PC-3 (cell line): ENCODE results near the gene SLC17A2. TPM values are rescaled to one million over a fixed set of nuclear protein-coding genes. Genes with fewer than 3 reads are reported as not detected.
A peak's percentile ranks its signal among the peaks of the same experiment; 100 is the strongest.

Source experiments
- ATAC-seq: fragments of 200-7000 bp; cut with Tn5 transposase; 2 replicates; pipeline ENCODE4 v1.9.1; 2020; ENCODE audit warnings: mild to moderate bottlenecking, moderate library complexity
- BruUV-seq: library from RNA; stranded (reverse); fragments of 400-500 nt; replicated peaks from 2 replicates; lab custom pipeline; 2021; lab: Mats Ljungman, UMichigan
- CTCF ChIA-PET: fragments of 300-600 bp; sonication (Branson Sonifier 250); formaldehyde crosslinking; loops from one replicate; lab custom pipeline; 2022; ENCODE audit warnings: antibody characterized with exemption; lab: Charles Lee
- POLR2A ChIA-PET: fragments of 300-600 bp; sonication (Branson Sonifier 250); formaldehyde crosslinking; loops from one replicate; lab custom pipeline; 2022; ENCODE audit warnings: antibody characterized with exemption; ENCODE audit not compliant: unreplicated experiment; lab: Charles Lee
- DNase-seq: peaks from one replicate; pipeline ENCODE4 v3.0.0-alpha.2; 2015
- H2AFZ ChIP-seq: fragments of 300-600 bp; sonication (generic); 2 replicates; pipeline ENCODE4 v1.6.0; 2016; ENCODE audit warnings: antibody characterized with exemption, low read length
- H3F3A ChIP-seq: fragments of 300-600 bp; sonication (generic); one replicate; pipeline ENCODE4 v1.6.0; 2017; ENCODE audit warnings: antibody characterized with exemption, low read length, control low read depth, mild to moderate bottlenecking; ENCODE audit not compliant: unreplicated experiment
- H3K27ac ChIP-seq: fragments of 300-600 bp; sonication (generic); 2 replicates; pipeline ENCODE4 v1.5.1; 2016; ENCODE audit warnings: mild to moderate bottlenecking, low read length
- H3K27me3 ChIP-seq: fragments of 300-600 bp; sonication (generic); 2 replicates; pipeline ENCODE4 v1.6.1; 2016; ENCODE audit warnings: low read length, mixed read lengths
- H3K36me3 ChIP-seq: fragments of 300-600 bp; sonication (generic); 2 replicates; pipeline ENCODE4 v1.6.1; 2016; ENCODE audit warnings: low read depth, mixed run types, low read length, mixed read lengths
- H3K4me1 ChIP-seq: fragments of 300-600 bp; sonication (generic); 2 replicates; pipeline ENCODE4 v1.5.1; 2016; ENCODE audit warnings: low read length; ENCODE audit not compliant: insufficient read depth
- H3K4me2 ChIP-seq: fragments of 300-600 bp; sonication (generic); 2 replicates; pipeline ENCODE4 v1.6.0; 2016; ENCODE audit warnings: low read length
- H3K4me3 ChIP-seq: fragments of 300-600 bp; sonication (generic); 2 replicates; pipeline ENCODE4 v1.5.1; 2016; ENCODE audit warnings: mild to moderate bottlenecking, low read length, mixed read lengths
- H3K79me2 ChIP-seq: fragments of 300-600 bp; sonication (generic); 2 replicates; pipeline ENCODE4 v1.6.1; 2017; ENCODE audit warnings: low read length, mixed read lengths
- H3K9ac ChIP-seq: fragments of 300-600 bp; sonication (generic); 2 replicates; pipeline ENCODE4 v1.6.0; 2016; ENCODE audit warnings: mild to moderate bottlenecking, low read length
- H3K9me2 ChIP-seq: fragments of 300-600 bp; sonication (generic); replicated peaks from 2 replicates; pipeline ENCODE4 v1.6.1; 2016; ENCODE audit warnings: mixed run types, low read length, mixed read lengths
- H3K9me3 ChIP-seq: fragments of 300-600 bp; sonication (generic); 2 replicates; pipeline ENCODE4 v1.6.1; 2016; ENCODE audit warnings: low read length, mixed read lengths
- H4K20me1 ChIP-seq: fragments of 300-600 bp; sonication (generic); 2 replicates; pipeline ENCODE4 v1.6.1; 2016; ENCODE audit warnings: low read length, mixed read lengths
- EZH2 ChIP-seq: fragments of 300-600 bp; sonication (generic); IDR thresholded peaks from one replicate; pipeline ENCODE4 v1.6.1; 2017; ENCODE audit warnings: antibody characterized with exemption, mild to moderate bottlenecking, low read length; ENCODE audit not compliant: unreplicated experiment
- EZH2phosphoT487 ChIP-seq: fragments of 300-600 bp; sonication (generic); IDR thresholded peaks from 2 replicates; pipeline ENCODE4 v1.6.1; 2018; ENCODE audit warnings: mild to moderate bottlenecking, antibody characterized with exemption, low read length, borderline replicate concordance
- intact Hi-C: fragments of 100-400 bp; cut with micrococcal nuclease; formaldehyde crosslinking; loops from 2 replicates; pipeline ENCODE4 v1.9.0; 2023
- total RNA-seq: library from RNA; depleted of rRNA; stranded (reverse); fragments of >200 nt; gene quantifications from 2 replicates; pipeline ENCODE4 v1.2.3, GENCODE V29; 2014
- TF ChIP-seq, protein P1 (sequence below): fragments of 300-600 bp; sonication (generic); conservative IDR thresholded peaks from 2 replicates; pipeline ENCODE4 v1.5.1; 2017; ENCODE audit warnings: antibody characterized with exemption, low read depth, mild to moderate bottlenecking, low read length

The SLC17A2 gene
- total RNA-seq, 1 experiment from 2014 or later, result not detected

DNA sequence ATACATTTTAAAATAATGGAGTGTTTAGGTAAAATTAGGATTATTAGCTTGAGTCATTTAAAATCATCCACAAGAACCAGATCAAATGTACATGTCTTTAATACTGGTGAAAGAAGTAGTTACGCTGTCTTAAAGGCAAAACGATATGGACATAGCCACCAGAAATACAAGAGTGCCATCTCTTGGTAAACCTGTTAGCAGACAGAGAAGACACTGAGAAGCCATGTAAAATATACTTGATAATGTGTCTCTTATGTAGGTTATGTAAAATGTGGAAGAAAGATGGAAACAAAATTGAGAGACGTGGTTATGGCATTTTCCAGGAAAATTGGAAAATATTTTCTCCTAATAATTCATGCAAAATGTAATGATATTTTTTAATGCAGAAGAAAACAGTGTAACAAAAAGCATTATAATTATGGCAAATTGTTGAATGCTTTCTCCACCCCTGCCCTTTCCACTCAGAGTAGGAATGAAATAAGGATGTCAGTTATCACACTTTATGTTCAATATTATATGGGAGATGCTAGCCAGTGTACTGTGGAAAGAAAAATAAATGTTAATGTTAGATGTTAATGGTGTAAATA, 12.2 kb upstream of the SLC17A2 start:
- intact Hi-C loops, result loop anchor here (1.0 to 10.0 kb wide), 4 partner anchors 52 to 328 kb away; no protein-coding TSS in a partner anchor
- H3K9me2 ChIP-seq, result no peaks in the 10 kb centered on the region
- TF ChIP-seq EZH2phosphoT487, result no peak
- TF ChIP-seq EZH2, result no peak
- TF ChIP-seq, protein P1, sequence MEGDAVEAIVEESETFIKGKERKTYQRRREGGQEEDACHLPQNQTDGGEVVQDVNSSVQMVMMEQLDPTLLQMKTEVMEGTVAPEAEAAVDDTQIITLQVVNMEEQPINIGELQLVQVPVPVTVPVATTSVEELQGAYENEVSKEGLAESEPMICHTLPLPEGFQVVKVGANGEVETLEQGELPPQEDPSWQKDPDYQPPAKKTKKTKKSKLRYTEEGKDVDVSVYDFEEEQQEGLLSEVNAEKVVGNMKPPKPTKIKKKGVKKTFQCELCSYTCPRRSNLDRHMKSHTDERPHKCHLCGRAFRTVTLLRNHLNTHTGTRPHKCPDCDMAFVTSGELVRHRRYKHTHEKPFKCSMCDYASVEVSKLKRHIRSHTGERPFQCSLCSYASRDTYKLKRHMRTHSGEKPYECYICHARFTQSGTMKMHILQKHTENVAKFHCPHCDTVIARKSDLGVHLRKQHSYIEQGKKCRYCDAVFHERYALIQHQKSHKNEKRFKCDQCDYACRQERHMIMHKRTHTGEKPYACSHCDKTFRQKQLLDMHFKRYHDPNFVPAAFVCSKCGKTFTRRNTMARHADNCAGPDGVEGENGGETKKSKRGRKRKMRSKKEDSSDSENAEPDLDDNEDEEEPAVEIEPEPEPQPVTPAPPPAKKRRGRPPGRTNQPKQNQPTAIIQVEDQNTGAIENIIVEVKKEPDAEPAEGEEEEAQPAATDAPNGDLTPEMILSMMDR, result peak; percentile 87
- H2AFZ ChIP-seq, result no peak overlapping the region
- H3K27ac ChIP-seq, result no peak overlapping the region
- peak; percentile 97 for ATAC-seq
- H3K4me3 ChIP-seq, result no peak overlapping the region
- no peak overlapping the region for H3K9ac ChIP-seq
- ChIA-PET CTCF (interaction anchor here (1.1 kb wide), 1 partner anchor 39 kb away, joined by 8 read pairs; no protein-coding TSS in a partner anchor), POLR2A (no interaction called here)
- H3K4me1 ChIP-seq, result no peaks in the 10 kb centered on the region
- H3K4me2 ChIP-seq, result no peak overlapping the region
- BruUV-seq, result no TSS peak
- no peaks in the 10 kb centered on the region for H4K20me1 ChIP-seq
- no peaks in the 10 kb centered on the region for H3F3A ChIP-seq
- no peaks in the 10 kb centered on the region for H3K27me3 ChIP-seq
- peak; percentile 68 for DNase-seq
- no peaks in the 10 kb centered on the region for H3K36me3 ChIP-seq
- H3K79me2 ChIP-seq, result no peaks in the 10 kb centered on the region
- no peaks in the 10 kb centered on the region for H3K9me3 ChIP-seq

DNA sequence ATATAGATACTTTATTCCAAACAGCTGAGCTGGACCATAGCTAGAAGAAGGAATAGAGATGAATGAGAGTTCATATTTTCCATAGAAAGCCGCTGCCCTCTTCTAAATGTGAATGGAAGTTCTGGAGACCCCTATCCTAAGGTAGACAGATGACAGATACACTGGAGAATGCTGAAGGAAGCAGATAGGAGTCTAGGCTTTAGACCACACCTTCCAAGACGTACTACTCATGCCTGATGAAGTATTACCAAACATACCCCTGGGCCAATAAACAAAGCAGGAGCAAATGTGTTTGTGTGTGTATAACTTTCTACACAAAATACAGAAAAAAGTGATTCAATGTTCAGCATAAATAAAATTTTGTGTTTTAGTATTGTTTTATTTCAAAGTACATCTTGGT, 9.1 kb upstream of the SLC17A2 start:
- CTCF ChIA-PET, result no interaction called here

GRCh38 chr6:25935953-25936352, 5.5 kb upstream of the SLC17A2 start:
- no peak for ATAC-seq
- peaks cover 11% of the 10 kb centered on the region for H3K4me1 ChIP-seq
- no peak overlapping the region for H2AFZ ChIP-seq
- no peaks in the 10 kb centered on the region for H3K9me3 ChIP-seq
- no peak for DNase-seq
- no peaks in the 10 kb centered on the region for H3K79me2 ChIP-seq
- H3K4me3 ChIP-seq, result no peak overlapping the region
- no peaks in the 10 kb centered on the region for H3K27me3 ChIP-seq
- no peaks in the 10 kb centered on the region for H3F3A ChIP-seq
- ChIA-PET POLR2A (no interaction called here), CTCF (no interaction called here)
- no peak overlapping the region for H3K4me2 ChIP-seq
- intact Hi-C loops, result no loop called here
- no peak overlapping the region for H3K27ac ChIP-seq
- no peak overlapping the region for H3K9ac ChIP-seq
- H3K36me3 ChIP-seq, result no peaks in the 10 kb centered on the region
- no peaks in the 10 kb centered on the region for H4K20me1 ChIP-seq
- TF ChIP-seq EZH2, result no peak
- TF ChIP-seq, protein P1, result no peak
- H3K9me2 ChIP-seq, result no peaks in the 10 kb centered on the region
- BruUV-seq, result no TSS peak

More for the DNA sequence above, 9.1 kb upstream of the SLC17A2 start:
- H3K4me2 ChIP-seq, result no peak overlapping the region
- intact Hi-C loops, result no loop called here
- DNase-seq (no peak), ATAC-seq (no peak)
- no peaks in the 10 kb centered on the region for H3K36me3 ChIP-seq
- H2AFZ ChIP-seq, result no peak overlapping the region
- no peaks in the 10 kb centered on the region for H3F3A ChIP-seq
- H3K27me3 ChIP-seq, result no peaks in the 10 kb centered on the region
- H4K20me1 ChIP-seq, result no peaks in the 10 kb centered on the region
- BruUV-seq, result no TSS peak
- H3K9ac ChIP-seq, result no peak overlapping the region
- POLR2A ChIA-PET, result no interaction called here
- H3K4me3 ChIP-seq, result no peak overlapping the region
- no peaks in the 10 kb centered on the region for H3K9me3 ChIP-seq
- H3K27ac ChIP-seq, result no peak overlapping the region
- no peaks in the 10 kb centered on the region for H3K9me2 ChIP-seq
- H3K4me1 ChIP-seq, result peaks cover 6% of the 10 kb centered on the region
- no peaks in the 10 kb centered on the region for H3K79me2 ChIP-seq
- TF ChIP-seq EZH2phosphoT487 (no peak), EZH2 (no peak)
- TF ChIP-seq, protein P1, result no peak
